Hematopoietic multipotent progenitor cell treated with erythropoietin and hydrocortisone succinate and interleukin-3 and kit ligand, for 4 days (in vitro differentiated cells): ENCODE data around the gene PLXNB1.

Experiments used
- DNase-seq: peaks from one replicate; pipeline ENCODE4 v3.0.0-alpha.2; 2015

Gene PLXNB1

GRCh38 chr3:48356419-48356818 lies 73.5 kb downstream of the PLXNB1 start:
- no peak for DNase-seq

- no peak for DNase-seq
These were observed 75.9 kb downstream of the PLXNB1 start for GRCh38 chr3:48353987-48354386.
